ENCODE data around the gene FAM20A.
"Not testable (repeated sequence)": the region's sequence is repeated elsewhere in the genome, so short reads cannot be mapped to it uniquely, and the experiment has no call there.

Gene FAM20A

DNA sequence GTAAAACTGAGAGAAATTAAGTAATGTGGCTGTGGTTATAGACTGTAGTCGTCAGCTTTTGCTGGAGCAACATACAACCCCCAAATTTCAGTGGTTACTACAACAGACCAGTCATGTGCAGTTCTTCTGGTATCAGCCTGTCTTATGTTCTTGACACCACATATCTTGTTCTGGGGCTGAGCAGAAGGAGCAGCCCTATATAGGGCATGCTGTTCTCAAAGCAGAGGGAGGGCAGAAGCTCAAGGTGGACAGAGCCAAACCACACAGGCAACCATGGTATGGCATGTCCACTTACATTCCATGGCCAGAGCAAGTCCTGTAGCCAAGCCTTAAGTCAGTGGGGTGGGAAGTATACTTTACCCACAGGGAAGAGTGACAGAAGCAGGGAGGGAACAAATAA is 81.3 kb downstream of the FAM20A start:
- no peak for DNase-seq (ENCODE audit: low spot score)

- not testable (repeated sequence) for DNase-seq (ENCODE audit: low spot score)
Observed at GRCh38 chr17:68519051-68519450, 82.1 kb downstream of the FAM20A start.

GRCh38 chr17:68518063-68518815 is 82.9 kb downstream of the FAM20A start:
- DNase-seq (ENCODE audit: low spot score) = no peak

DNA sequence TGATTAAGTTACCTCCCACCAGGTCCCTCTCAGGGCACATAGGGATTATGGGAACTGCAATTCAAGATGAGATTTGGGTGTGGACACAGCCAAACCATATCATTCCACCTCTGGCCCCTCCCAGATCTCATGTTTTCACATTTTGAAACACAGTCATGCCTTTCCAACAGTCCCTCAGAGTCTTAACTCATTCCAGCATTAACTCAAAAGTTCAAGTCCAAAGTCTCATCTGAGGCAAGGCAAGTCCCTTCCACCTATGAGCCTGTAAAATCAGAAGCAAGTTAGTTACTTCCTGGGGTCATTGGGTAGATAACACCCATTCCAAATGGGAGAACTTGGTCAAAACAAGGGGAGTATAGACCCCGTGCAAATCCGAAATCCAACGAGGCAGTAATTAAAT is 83.6 kb downstream of the FAM20A start:
- not testable (repeated sequence) for DNase-seq (ENCODE audit: low spot score)

- no peak for DNase-seq (ENCODE audit: low spot score)
Observed at GRCh38 chr17:68516732-68517131, 84.4 kb downstream of the FAM20A start.

- DNase-seq (ENCODE audit: low spot score) = peak; percentile 35
Observed at GRCh38 chr17:68514831-68515635, 86.1 kb downstream of the FAM20A start.

DNA sequence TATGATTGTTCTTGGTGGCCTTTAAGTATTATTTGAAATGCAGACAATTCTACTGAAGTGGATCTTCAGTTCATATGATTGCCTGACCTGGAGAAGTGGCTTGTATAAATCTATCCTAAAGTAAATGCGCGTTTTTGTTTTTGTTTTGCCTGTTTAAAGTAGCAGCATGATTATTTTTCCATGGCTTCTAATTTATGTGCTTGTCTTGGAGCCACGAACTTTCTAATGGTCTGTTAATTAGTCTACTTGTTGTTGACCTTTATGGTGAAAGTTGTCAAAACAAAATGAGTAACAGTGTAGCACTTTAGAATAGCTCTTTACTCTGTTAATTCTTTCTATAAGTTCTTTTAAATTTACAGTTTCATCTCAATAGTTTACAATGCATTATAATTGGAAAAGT is 87.2 kb downstream of the FAM20A start:
- no peak for DNase-seq (ENCODE audit: low spot score)

DNA sequence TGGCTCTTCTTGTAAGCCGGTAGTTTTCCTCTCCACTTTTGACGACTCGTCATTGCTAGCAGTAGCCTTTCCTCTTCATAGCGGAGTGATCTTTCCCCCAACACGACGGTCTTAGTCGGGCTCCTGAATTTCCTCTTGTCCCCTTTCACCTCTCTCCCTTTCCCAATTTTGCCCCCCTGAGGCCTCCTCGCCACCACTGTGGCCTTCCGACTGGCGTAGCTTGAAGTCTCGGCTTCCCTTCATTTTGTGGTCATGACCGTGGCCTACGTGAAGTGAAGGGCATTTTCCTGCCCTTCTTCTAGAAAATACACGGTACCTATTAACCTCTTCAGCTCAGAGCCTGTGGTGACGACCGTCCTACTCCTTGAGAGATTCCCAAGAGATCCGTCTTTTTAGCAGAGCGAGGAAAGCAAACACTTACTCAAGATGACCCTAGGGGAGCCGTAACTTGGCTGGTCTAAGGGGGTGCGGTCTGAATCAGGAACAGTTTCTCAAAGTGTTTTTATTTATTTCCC is 88.2 kb downstream of the FAM20A start:
- peak; percentile 38 for DNase-seq (ENCODE audit: low spot score)

DNA sequence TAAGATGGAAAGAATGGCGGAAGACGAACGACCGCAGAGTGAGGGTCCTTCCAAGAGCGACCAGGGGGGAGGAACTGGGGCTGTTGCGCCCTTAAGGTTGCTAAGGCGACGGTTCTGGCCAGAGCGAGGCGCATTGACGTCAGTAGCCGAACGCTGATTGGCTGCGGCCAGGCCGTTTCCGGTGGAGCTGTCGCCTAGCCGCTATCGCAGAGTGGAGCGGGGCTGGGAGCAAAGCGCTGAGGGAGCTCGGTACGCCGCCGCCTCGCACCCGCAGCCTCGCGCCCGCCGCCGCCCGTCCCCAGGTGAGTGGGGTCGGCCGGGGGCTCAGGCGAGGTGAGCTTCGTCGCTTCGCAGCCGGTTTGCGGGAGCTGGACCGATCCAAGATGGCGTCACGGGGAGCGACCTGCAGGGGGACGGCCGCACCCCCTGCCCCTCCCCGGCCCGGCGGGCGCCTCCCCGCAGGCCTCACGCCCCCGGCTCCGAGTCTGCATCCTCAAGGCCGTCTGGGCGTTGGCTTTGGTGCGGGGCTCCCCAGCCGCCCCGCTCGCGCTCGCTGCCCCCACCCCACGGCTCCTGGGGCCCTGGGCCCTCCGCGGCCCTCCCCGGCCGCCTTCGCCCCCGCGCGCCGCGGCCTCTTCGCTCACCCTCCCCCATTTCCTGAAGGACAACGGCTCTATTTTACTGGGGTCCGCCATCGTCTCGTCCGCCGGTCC is 88.8 kb downstream of the FAM20A start, which contains the start of gene PRKAR1A:
Gene PRKAR1A, plus strand, starts transcription at position 184 of the 713 bp plus-strand sequence. CDS start 2,970 bp downstream, outside the sequence.
- peak; percentile 98 for DNase-seq (ENCODE audit: low spot score)

- DNase-seq (ENCODE audit: low spot score) = peak; percentile 79
Observed at GRCh38 chr17:68511671-68512246, 89.4 kb downstream of the FAM20A start.

GRCh38 chr17:68511254-68511670 is 89.9 kb downstream of the FAM20A start:
- DNase-seq (ENCODE audit: low spot score) = no peak

- DNase-seq (ENCODE audit: low spot score) = no peak
Observed at GRCh38 chr17:68509141-68510057, 91.8 kb downstream of the FAM20A start.

DNA sequence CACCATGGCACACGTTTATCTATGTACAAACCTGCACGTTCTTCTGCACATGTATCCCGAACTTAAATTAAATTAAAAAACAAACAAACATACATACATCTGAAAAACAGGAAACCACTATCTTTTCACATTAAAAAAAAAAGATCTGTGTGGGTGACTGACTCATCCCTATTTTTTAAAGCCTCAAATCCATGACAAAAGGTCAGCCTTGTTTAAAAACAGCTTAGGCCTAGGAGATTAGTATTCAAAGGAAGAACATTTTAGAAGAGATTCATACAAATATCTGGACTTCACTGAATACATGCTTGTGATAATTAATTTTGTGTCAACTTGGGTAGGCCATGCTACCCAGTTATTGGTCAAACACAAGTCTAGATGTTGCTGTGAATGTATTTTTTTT is 93.6 kb downstream of the FAM20A start:
- DNase-seq (ENCODE audit: low spot score) = no peak

- no peak for DNase-seq (ENCODE audit: low spot score)
Observed at GRCh38 chr17:68505951-68506350, 95.2 kb downstream of the FAM20A start.

DNA sequence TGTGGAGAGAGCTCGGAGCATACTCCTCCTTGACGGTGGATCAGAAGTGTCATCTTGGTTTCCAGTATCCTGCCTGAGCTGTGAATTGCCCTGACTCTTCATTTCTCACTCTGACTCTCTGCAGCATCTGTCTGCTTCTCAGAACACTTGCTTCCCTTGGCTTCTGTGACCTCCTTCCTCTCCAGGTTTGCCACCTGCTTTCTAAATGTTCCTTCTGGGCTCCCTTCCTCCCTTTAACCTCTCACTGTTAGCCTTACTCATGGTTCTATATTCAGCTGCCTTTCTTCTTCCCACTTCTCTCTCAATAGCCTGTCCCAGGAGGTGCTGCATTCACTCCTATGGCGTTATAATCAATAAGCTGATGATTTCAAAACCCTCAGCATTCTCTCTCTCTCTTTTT is 100.1 kb downstream of the FAM20A start:
- DNase-seq (ENCODE audit: low spot score) = no peak

DNA sequence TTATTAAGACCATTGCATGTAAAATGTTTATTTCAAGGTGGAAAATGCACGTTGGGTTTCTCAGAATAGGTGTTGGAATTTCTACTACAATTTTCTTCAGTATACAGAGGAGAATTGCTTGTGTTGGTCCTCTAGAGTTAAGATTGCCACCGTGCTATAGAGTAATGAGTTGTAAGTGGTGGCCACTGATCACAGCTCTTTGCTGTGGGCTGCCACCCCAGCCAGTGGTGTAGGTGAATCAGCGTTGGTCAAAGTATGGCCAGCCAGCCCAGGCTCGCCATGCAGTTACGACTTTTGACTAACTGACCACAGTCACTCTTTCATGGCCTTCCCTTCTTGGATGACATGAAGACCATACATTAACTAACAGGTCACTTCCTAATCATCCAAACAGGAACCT is 101.6 kb downstream of the FAM20A start:
- DNase-seq (ENCODE audit: low spot score) = no peak

GRCh38 chr17:68498479-68499326 is 102.5 kb downstream of the FAM20A start:
- no peak for DNase-seq (ENCODE audit: low spot score)

DNA sequence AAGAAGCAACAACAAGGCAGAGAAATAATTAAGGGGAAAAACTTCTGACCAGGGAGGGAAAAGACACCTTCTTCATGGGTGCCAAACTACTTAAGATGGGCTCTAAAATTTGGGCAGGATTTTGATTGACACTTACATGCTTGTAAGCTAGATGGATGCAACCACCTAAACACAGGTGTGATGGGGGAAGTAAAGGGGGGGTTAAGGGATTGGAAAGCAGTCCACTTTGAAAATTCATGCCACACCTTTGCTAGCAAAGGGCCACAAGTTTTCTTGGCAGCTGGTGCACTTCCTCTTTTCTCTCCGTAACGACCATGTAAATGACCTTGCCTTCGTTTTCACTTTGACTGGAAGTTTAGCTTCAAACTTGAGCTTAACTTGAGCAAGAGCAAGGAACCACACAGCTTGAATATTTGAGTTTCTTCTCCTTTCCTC is 103.3 kb downstream of the FAM20A start:
- DNase-seq (ENCODE audit: low spot score) = no peak

GRCh38 chr17:68495081-68495480 is 106.1 kb downstream of the FAM20A start:
- DNase-seq (ENCODE audit: low spot score) = no peak

Data from AG08396 (cell line).